Fibroblast of mammary gland (primary cell): Measurements from ENCODE around the gene PPFIA2.

Experiments
- DNase-seq: peaks from one replicate; pipeline ENCODE4 v3.0.0-alpha.2; 2010; ENCODE audit warnings: low read depth
- H3K4me3 ChIP-seq: 2 replicates; pipeline ENCODE4 v1.5.1; 2011; ENCODE audit warnings: low read depth, mild to moderate bottlenecking, low read length, moderate library complexity; ENCODE audit not compliant: control insufficient read depth
- CTCF ChIP-seq: conservative IDR thresholded peaks from 2 replicates; pipeline ENCODE4 v1.5.1; 2011; ENCODE audit warnings: low read depth, low read length, inconsistent platforms; ENCODE audit not compliant: control insufficient read depth, insufficient read depth

Gene PPFIA2

GRCh38 chr12:81570234-81570633, 188.9 kb downstream of the PPFIA2 start:
- no peak for DNase-seq
- no peak for TF ChIP-seq CTCF
- H3K4me3 ChIP-seq, result no peak overlapping the region

GRCh38 chr12:81564237-81564636, 194.9 kb downstream of the PPFIA2 start:
- H3K4me3 ChIP-seq, result no peak overlapping the region
- no peak for TF ChIP-seq CTCF
- DNase-seq, result no peak

GRCh38 chr12:81558031-81558430, 201.1 kb downstream of the PPFIA2 start:
- DNase-seq, result peak; percentile 53
- no peak overlapping the region for H3K4me3 ChIP-seq
- no peak for TF ChIP-seq CTCF

GRCh38 chr12:81546811-81547210, 212.3 kb downstream of the PPFIA2 start:
- TF ChIP-seq CTCF, result no peak
- no peak for DNase-seq
- no peak overlapping the region for H3K4me3 ChIP-seq

GRCh38 chr12:81543621-81544139, 215.5 kb downstream of the PPFIA2 start:
- no peak for TF ChIP-seq CTCF
- H3K4me3 ChIP-seq, result no peak overlapping the region
- DNase-seq, result no peak

- no peak for DNase-seq
- no peak for TF ChIP-seq CTCF
- no peak overlapping the region for H3K4me3 ChIP-seq
These were observed 216.8 kb downstream of the PPFIA2 start for GRCh38 chr12:81542065-81543010.
